RWPE1 (cell line): ENCODE results near the gene JAZF1.

Experiments used
- CTCF ChIA-PET: fragments of 350-600 bp; sonication (Branson Sonifier 250); formaldehyde crosslinking; extraction: SDS; loops from one replicate; lab custom pipeline; 2021; lab: Yijun Ruan, JAX
- POLR2A ChIA-PET: fragments of 400-600 bp; formaldehyde crosslinking; extraction: SDS; loops from one replicate; lab custom pipeline; 2020; ENCODE audit warnings: antibody characterized with exemption; ENCODE audit not compliant: low non-redundant PET; lab: Yijun Ruan, JAX
- DNase-seq: peaks from one replicate; pipeline ENCODE4 v3.0.0; 2012; ENCODE audit warnings: low spot score
- H3K27ac ChIP-seq: fragments of 450-650 bp; 2 replicates; pipeline ENCODE4 v1.5.1; 2017
- CTCF ChIP-seq: fragments of 450-650 bp; conservative IDR thresholded peaks from 2 replicates; pipeline ENCODE4 v1.5.1; 2017; ENCODE audit warnings: low read depth, mild to moderate bottlenecking

The JAZF1 gene

GRCh38 chr7:28107960-28108359, 72.6 kb downstream of the JAZF1 start:
- no peak for TF ChIP-seq CTCF
- POLR2A ChIA-PET = no interaction called here
- no peak overlapping the region for H3K27ac ChIP-seq
- peak; percentile 38 for DNase-seq
- CTCF ChIA-PET = no interaction called here

- POLR2A ChIA-PET = no interaction called here
- no peak overlapping the region for H3K27ac ChIP-seq
- CTCF ChIA-PET = no interaction called here
- TF ChIP-seq CTCF = no peak
- no peak for DNase-seq
Measured at GRCh38 chr7:28106321-28106829, 74.2 kb downstream of the JAZF1 start.

GRCh38 chr7:28105234-28105633, 75.4 kb downstream of the JAZF1 start:
- H3K27ac ChIP-seq = no peak overlapping the region
- CTCF ChIA-PET = interaction anchor here (0.6 to 1.0 kb wide), 2 partner anchors 10 to 59 kb away, joined by 3 read pairs; no protein-coding TSS in a partner anchor
- no peak for TF ChIP-seq CTCF
- POLR2A ChIA-PET = no interaction called here
- no peak for DNase-seq

- no peak for TF ChIP-seq CTCF
- POLR2A ChIA-PET = no interaction called here
Measured at GRCh38 chr7:28104811-28105210, 75.8 kb downstream of the JAZF1 start.

GRCh38 chr7:28104041-28104541, 76.5 kb downstream of the JAZF1 start:
- H3K27ac ChIP-seq = no peak overlapping the region
- TF ChIP-seq CTCF = no peak
- peak; percentile 17 for DNase-seq
- ChIA-PET POLR2A (no interaction called here), CTCF (no interaction called here)

More at GRCh38 chr7:28104811-28105210, 75.8 kb downstream of the JAZF1 start:
- CTCF ChIA-PET = interaction anchor here (0.6 to 1.0 kb wide), 2 partner anchors 11 to 59 kb away, joined by 3 read pairs; no protein-coding TSS in a partner anchor
- DNase-seq = no peak
- no peak overlapping the region for H3K27ac ChIP-seq

- DNase-seq = peak; percentile 28
- no peak overlapping the region for H3K27ac ChIP-seq
- ChIA-PET CTCF (no interaction called here), POLR2A (no interaction called here)
- TF ChIP-seq CTCF = no peak
Measured at GRCh38 chr7:28102797-28103196, 77.8 kb downstream of the JAZF1 start.
